HepG2 (cell line): ENCODE data around the gene CNKSR3. TPM values are rescaled to one million over a fixed set of nuclear protein-coding genes. Genes with fewer than 3 reads are reported as not detected.

Experiments used
- AGO2 ChIP-seq: fragments of 200-400 bp; formaldehyde crosslinking; optimal IDR thresholded peaks from 2 replicates; pipeline ENCODE3; 2017; ENCODE audit warnings: mild to moderate bottlenecking, low read depth, low read length, moderate library complexity
- FOXP1 ChIP-seq, 2 experiments: fragments of 450-650 bp in 1 of 2; IDR thresholded peaks; 2 replicates each; pipeline ENCODE4 v1.6.1; 2017 to 2018; ENCODE audit warnings: antibody characterized with exemption in 1 of 2
- HMG20A ChIP-seq: IDR thresholded peaks from 2 replicates; pipeline ENCODE4 v1.6.1; 2016; ENCODE audit warnings: borderline replicate concordance
- LCORL ChIP-seq, 2 experiments: fragments of 450-650 bp in 1 of 2; sonication (generic) in 1 of 2; formaldehyde crosslinking in 1 of 2; IDR thresholded peaks; 2 replicates each; pipeline versions ENCODE4 v1.5.0 to v1.6.1; 2017 to 2020; ENCODE audit warnings: antibody characterized with exemption in 1 of 2, missing genetic modification reagents in 1 of 2
- MIXL1 ChIP-seq: IDR thresholded peaks from 2 replicates; pipeline ENCODE4 v1.6.1; 2016
- MXD4 ChIP-seq: IDR thresholded peaks from 2 replicates; pipeline ENCODE4 v1.6.1; 2016; ENCODE audit warnings: mild to moderate bottlenecking, missing biosample characterization, missing genetic modification reagents
- NCOA2 ChIP-seq: sonication (generic); formaldehyde crosslinking; IDR thresholded peaks from 2 replicates; pipeline ENCODE4 v1.8.0; 2022; ENCODE audit warnings: inconsistent platforms
- ZNF251 ChIP-seq: sonication (generic); formaldehyde crosslinking; IDR thresholded peaks from 2 replicates; pipeline ENCODE4 v1.9.0; 2021; ENCODE audit warnings: mild to moderate bottlenecking, missing genetic modification reagents
- ZNF264 ChIP-seq: sonication (generic); formaldehyde crosslinking; IDR thresholded peaks from 2 replicates; pipeline ENCODE4 v1.4.0; 2020; ENCODE audit warnings: missing genetic modification reagents
- ZNF501 ChIP-seq: sonication (generic); formaldehyde crosslinking; IDR thresholded peaks from 2 replicates; pipeline ENCODE4 v1.5.1; 2020; ENCODE audit warnings: mild to moderate bottlenecking, moderate library complexity, missing genetic modification reagents
- ZNF652 ChIP-seq: IDR thresholded peaks from 2 replicates; pipeline ENCODE4 v1.6.1; 2016; ENCODE audit warnings: low read depth, borderline replicate concordance
- ZNF747 ChIP-seq: sonication (generic); formaldehyde crosslinking; IDR thresholded peaks from 2 replicates; pipeline ENCODE4 v1.8.1; 2023; ENCODE audit warnings: missing genetic modification reagents, mild to moderate bottlenecking, borderline replicate concordance
- ZNF777 ChIP-seq: sonication (generic); formaldehyde crosslinking; IDR thresholded peaks from 2 replicates; pipeline ENCODE4 v1.4.0; 2020; ENCODE audit warnings: missing genetic modification reagents
- polyA plus RNA-seq, 8 experiments: library from polyadenylated mRNA; depleted of rRNA in 3 of 8; stranded (reverse) in 7 of 8; unstranded in 1 of 8; fragments of >200 nt; fragmentation: Illumina TruSeq in 4 of 8; extraction: Trizol in 4 of 8; gene quantifications; 2 replicates each; pipeline versions ENCODE4 v1.2.1 to v1.2.3, GENCODE V29; 2011 to 2016; ENCODE audit warnings: low read depth in 4 of 8, missing spikeins in 1 of 8, mixed read lengths in 1 of 8; ENCODE audit not compliant: insufficient read depth in 1 of 8
- total RNA-seq, 5 experiments: library from RNA; depleted of rRNA; stranded (reverse); fragments of >200 nt; fragmentation: Illumina TruSeq; extraction: Trizol; gene quantifications; 2 replicates each; pipeline ENCODE4 v1.2.3, GENCODE V29; 2016; ENCODE audit warnings: low read depth in 1 of 5
- TF ChIP-seq, protein P1 (sequence below): IDR thresholded peaks from 2 replicates; pipeline ENCODE4 v1.6.1; 2012; ENCODE audit warnings: inconsistent platforms
- TF ChIP-seq, protein P2 (sequence below): sonication (generic); formaldehyde crosslinking; conservative IDR thresholded peaks from 2 replicates; pipeline ENCODE4 v1.4.0; 2020; ENCODE audit warnings: missing genetic modification reagents
- TF ChIP-seq, protein P3 (sequence below): sonication (generic); formaldehyde crosslinking; conservative IDR thresholded peaks from 2 replicates; pipeline ENCODE4 v1.4.0; 2020; ENCODE audit warnings: mild to moderate bottlenecking, missing genetic modification reagents, moderate library complexity
- TF ChIP-seq, protein P4 (sequence below): sonication (generic); formaldehyde crosslinking; IDR thresholded peaks from 2 replicates; pipeline ENCODE4 v1.5.1; 2020; ENCODE audit warnings: mild to moderate bottlenecking, missing genetic modification reagents, borderline replicate concordance

CNKSR3 gene
- total and polyA plus RNA-seq, 2 of the 13 experiments (the other 11 are each of a cell fraction or from before 2014, with no cell fraction given), result 9.2 to 38.6 TPM

DNA sequence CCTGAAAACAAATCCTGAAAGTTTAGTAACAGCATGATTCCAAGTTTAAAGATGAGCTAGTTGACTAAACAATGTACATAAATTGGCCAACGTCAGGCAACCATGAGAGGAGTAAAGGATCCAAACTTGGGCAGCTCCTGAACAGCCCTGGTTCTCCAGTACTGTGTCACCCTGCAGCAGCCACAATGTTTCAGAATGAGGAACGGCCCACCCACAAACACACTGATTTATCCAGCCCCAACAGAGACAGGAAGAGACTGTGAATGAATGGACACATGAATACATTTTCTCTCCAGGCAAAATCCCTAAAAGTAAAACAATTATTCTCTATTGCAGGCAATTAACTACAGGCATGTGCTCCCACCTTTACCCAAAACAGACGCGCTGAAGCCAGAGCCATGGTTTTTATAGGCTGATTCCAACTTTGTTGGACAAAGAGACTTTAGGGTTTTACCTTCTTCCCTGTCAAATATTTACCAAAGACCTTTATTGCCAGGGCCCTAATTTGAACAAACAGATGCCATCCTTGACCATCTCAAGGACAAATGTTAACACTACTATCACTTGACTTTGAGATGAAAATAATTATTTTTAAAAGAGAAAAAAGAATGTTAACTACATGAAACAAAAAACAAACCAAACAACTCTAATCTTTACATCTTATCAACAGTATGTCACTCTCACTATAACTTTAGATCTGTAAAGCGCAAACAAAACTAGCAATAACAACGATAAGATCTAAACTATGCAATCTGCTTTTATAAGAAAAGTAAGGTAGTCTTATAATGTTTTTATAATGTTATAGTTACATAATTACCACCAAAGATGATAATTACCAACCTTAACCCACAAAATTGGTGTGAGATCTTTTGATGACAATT is 22.9 kb downstream of the CNKSR3 start (continued):
- TF ChIP-seq ZNF777 (CRISPR knock-in tag) (no peak), AGO2 (no peak), ZNF652 (peak; percentile 69), NCOA2 (CRISPR knock-in tag) (peak; percentile 66; the same call in 1 of the 2 replicates), HMG20A (CRISPR knock-in tag) (peak; percentile 51; the same call in 1 of the 2 replicates), MXD4 (CRISPR knock-in tag) (no peak), LCORL (IDR thresholded peaks at IDR 0.05) (peak; percentile 39; the same call in 1 of the 2 replicates), LCORL (CRISPR knock-in tag; IDR thresholded peaks at IDR 0.05) (no peak), ZNF501 (CRISPR knock-in tag) (no peak), ZNF251 (CRISPR knock-in tag) (no peak), MIXL1 (peak; percentile 50; the same call in 1 of the 2 replicates), ZNF747 (no peak), FOXP1 (IDR thresholded peaks at IDR 0.05) (no peak), FOXP1 (CRISPR knock-in tag; IDR thresholded peaks at IDR 0.05) (peak; percentile 48; the same call in 1 of the 2 replicates), ZNF264 (CRISPR knock-in tag) (0 out of 2 replicates have a peak, but pooled peaks have one; percentile 9)
- TF ChIP-seq, protein P1, sequence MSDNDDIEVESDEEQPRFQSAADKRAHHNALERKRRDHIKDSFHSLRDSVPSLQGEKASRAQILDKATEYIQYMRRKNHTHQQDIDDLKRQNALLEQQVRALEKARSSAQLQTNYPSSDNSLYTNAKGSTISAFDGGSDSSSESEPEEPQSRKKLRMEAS, result 0 out of 2 replicates have a peak, but pooled peaks have one; percentile 13
- TF ChIP-seq, protein P2, sequence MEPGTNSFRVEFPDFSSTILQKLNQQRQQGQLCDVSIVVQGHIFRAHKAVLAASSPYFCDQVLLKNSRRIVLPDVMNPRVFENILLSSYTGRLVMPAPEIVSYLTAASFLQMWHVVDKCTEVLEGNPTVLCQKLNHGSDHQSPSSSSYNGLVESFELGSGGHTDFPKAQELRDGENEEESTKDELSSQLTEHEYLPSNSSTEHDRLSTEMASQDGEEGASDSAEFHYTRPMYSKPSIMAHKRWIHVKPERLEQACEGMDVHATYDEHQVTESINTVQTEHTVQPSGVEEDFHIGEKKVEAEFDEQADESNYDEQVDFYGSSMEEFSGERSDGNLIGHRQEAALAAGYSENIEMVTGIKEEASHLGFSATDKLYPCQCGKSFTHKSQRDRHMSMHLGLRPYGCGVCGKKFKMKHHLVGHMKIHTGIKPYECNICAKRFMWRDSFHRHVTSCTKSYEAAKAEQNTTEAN, result no peak
- TF ChIP-seq, protein P3, sequence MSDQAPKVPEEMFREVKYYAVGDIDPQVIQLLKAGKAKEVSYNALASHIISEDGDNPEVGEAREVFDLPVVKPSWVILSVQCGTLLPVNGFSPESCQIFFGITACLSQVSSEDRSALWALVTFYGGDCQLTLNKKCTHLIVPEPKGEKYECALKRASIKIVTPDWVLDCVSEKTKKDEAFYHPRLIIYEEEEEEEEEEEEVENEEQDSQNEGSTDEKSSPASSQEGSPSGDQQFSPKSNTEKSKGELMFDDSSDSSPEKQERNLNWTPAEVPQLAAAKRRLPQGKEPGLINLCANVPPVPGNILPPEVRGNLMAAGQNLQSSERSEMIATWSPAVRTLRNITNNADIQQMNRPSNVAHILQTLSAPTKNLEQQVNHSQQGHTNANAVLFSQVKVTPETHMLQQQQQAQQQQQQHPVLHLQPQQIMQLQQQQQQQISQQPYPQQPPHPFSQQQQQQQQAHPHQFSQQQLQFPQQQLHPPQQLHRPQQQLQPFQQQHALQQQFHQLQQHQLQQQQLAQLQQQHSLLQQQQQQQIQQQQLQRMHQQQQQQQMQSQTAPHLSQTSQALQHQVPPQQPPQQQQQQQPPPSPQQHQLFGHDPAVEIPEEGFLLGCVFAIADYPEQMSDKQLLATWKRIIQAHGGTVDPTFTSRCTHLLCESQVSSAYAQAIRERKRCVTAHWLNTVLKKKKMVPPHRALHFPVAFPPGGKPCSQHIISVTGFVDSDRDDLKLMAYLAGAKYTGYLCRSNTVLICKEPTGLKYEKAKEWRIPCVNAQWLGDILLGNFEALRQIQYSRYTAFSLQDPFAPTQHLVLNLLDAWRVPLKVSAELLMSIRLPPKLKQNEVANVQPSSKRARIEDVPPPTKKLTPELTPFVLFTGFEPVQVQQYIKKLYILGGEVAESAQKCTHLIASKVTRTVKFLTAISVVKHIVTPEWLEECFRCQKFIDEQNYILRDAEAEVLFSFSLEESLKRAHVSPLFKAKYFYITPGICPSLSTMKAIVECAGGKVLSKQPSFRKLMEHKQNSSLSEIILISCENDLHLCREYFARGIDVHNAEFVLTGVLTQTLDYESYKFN (CRISPR knock-in tag), result peak; percentile 79; the same call in 1 of the 2 replicates
- TF ChIP-seq, protein P4, sequence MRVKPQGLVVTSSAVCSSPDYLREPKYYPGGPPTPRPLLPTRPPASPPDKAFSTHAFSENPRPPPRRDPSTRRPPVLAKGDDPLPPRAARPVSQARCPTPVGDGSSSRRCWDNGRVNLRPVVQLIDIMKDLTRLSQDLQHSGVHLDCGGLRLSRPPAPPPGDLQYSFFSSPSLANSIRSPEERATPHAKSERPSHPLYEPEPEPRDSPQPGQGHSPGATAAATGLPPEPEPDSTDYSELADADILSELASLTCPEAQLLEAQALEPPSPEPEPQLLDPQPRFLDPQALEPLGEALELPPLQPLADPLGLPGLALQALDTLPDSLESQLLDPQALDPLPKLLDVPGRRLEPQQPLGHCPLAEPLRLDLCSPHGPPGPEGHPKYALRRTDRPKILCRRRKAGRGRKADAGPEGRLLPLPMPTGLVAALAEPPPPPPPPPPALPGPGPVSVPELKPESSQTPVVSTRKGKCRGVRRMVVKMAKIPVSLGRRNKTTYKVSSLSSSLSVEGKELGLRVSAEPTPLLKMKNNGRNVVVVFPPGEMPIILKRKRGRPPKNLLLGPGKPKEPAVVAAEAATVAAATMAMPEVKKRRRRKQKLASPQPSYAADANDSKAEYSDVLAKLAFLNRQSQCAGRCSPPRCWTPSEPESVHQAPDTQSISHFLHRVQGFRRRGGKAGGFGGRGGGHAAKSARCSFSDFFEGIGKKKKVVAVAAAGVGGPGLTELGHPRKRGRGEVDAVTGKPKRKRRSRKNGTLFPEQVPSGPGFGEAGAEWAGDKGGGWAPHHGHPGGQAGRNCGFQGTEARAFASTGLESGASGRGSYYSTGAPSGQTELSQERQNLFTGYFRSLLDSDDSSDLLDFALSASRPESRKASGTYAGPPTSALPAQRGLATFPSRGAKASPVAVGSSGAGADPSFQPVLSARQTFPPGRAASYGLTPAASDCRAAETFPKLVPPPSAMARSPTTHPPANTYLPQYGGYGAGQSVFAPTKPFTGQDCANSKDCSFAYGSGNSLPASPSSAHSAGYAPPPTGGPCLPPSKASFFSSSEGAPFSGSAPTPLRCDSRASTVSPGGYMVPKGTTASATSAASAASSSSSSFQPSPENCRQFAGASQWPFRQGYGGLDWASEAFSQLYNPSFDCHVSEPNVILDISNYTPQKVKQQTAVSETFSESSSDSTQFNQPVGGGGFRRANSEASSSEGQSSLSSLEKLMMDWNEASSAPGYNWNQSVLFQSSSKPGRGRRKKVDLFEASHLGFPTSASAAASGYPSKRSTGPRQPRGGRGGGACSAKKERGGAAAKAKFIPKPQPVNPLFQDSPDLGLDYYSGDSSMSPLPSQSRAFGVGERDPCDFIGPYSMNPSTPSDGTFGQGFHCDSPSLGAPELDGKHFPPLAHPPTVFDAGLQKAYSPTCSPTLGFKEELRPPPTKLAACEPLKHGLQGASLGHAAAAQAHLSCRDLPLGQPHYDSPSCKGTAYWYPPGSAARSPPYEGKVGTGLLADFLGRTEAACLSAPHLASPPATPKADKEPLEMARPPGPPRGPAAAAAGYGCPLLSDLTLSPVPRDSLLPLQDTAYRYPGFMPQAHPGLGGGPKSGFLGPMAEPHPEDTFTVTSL (CRISPR knock-in tag), result peak; percentile 50; the same call in 1 of the 2 replicates
